Activated CD8-positive, alpha-beta T cell treated with anti-CD3 and anti-CD28 coated beads for 36 hours (primary cell): ENCODE measurements around the gene OR1M1. TPM values are rescaled to one million over a fixed set of nuclear protein-coding genes. Genes with fewer than 3 reads are reported as not detected.

Experiments used
- ATAC-seq: fragments of 200-7000 bp; cut with Tn5 transposase; one replicate; pipeline ENCODE4 v1.10.0; 2021; ENCODE audit warnings: mild to moderate bottlenecking, moderate library complexity
- CTCF ChIA-PET: fragments of 350-600 bp; sonication (Branson Sonifier 250); formaldehyde crosslinking; loops from one replicate; lab custom pipeline; 2021; ENCODE audit warnings: antibody characterized with exemption; lab: Charles Lee
- POLR2A ChIA-PET: fragments of 350-600 bp; sonication (Branson Sonifier 250); formaldehyde crosslinking; loops from one replicate; lab custom pipeline; 2021; ENCODE audit warnings: antibody characterized with exemption; lab: Charles Lee
- DNase-seq: peaks from one replicate; pipeline ENCODE4 v3.0.0-alpha.2; 2020
- H3K27ac Mint-ChIP-seq: one replicate; pipeline ENCODE4 v1.8.0; 2021; ENCODE audit warnings: mild to moderate bottlenecking, mixed read lengths
- H3K27me3 Mint-ChIP-seq: one replicate; pipeline ENCODE4 v1.8.0; 2021; ENCODE audit warnings: mixed read lengths
- H3K36me3 Mint-ChIP-seq: one replicate; pipeline ENCODE4 v1.8.0; 2021; ENCODE audit warnings: low read depth, mixed read lengths
- H3K4me1 Mint-ChIP-seq: one replicate; pipeline ENCODE4 v1.8.0; 2021; ENCODE audit warnings: low read depth, mixed read lengths
- H3K4me3 Mint-ChIP-seq: one replicate; pipeline ENCODE4 v1.8.0; 2021; ENCODE audit warnings: mild to moderate bottlenecking, moderate library complexity, mixed read lengths
- H3K9me3 Mint-ChIP-seq: one replicate; pipeline ENCODE4 v1.8.0; 2021; ENCODE audit warnings: mixed read lengths
- intact Hi-C: fragments of 100-400 bp; cut with micrococcal nuclease; formaldehyde crosslinking; loops from one replicate; pipeline ENCODE4 v1.10.0; 2022
- total RNA-seq, 2 experiments: library from RNA; stranded (reverse); gene quantifications; one replicate each; pipeline ENCODE4 v1.2.3, GENCODE V29; 2021
- TF ChIP-seq, protein P1 (sequence below): fragments of 200-600 bp; IDR thresholded peaks from one replicate; pipeline ENCODE4 v1.8.0; 2022; ENCODE audit warnings: antibody characterized with exemption, mild to moderate bottlenecking

Gene OR1M1
- total RNA-seq, 2 experiments from 2014 or later: not detected

DNA sequence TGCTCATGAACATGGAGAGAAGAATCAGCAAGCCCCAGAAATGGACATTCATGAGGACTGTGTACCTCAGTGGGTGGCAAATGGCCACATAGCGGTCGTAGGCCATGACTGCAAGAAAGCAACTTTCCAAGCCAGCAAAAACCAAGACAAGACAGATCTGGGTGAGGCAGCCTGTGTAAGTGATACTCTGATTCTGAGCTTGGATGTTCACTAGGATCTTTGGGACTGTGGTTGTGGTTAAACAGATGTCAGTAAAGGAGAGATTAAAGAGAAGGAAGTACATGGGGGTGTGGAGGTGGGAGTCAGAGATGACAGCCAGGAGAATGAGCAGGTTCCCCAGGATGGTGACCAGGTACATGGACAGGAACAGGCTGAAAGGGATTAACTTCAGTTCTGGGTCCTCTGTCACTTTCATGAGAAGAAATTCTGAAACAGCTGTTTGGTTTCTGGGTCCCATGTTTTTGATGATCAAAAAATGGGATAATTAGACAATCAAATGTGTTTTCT is 28.5 kb downstream of the OR1M1 start, which contains the start of gene OR7G1:
Gene OR7G1 (minus strand): TSS at position 457 of the 507 bp plus-strand sequence. CDS start 0 bp downstream, at position 457.
- DNase-seq (no peak), ATAC-seq (no peak)
- no peaks in the 10 kb centered on the region for H3K4me1 Mint-ChIP-seq
- H3K27ac Mint-ChIP-seq: no peak within 1 kb of the TSS
- H3K27me3 Mint-ChIP-seq: peaks cover 20% of the 10 kb centered on the region
- H3K36me3 Mint-ChIP-seq: no peaks in the 10 kb centered on the region
- ChIA-PET CTCF (no interaction called here), POLR2A (no interaction called here)
- H3K9me3 Mint-ChIP-seq: no peaks in the 10 kb centered on the region
- intact Hi-C loops: no loop called here
- TF ChIP-seq, protein P1, sequence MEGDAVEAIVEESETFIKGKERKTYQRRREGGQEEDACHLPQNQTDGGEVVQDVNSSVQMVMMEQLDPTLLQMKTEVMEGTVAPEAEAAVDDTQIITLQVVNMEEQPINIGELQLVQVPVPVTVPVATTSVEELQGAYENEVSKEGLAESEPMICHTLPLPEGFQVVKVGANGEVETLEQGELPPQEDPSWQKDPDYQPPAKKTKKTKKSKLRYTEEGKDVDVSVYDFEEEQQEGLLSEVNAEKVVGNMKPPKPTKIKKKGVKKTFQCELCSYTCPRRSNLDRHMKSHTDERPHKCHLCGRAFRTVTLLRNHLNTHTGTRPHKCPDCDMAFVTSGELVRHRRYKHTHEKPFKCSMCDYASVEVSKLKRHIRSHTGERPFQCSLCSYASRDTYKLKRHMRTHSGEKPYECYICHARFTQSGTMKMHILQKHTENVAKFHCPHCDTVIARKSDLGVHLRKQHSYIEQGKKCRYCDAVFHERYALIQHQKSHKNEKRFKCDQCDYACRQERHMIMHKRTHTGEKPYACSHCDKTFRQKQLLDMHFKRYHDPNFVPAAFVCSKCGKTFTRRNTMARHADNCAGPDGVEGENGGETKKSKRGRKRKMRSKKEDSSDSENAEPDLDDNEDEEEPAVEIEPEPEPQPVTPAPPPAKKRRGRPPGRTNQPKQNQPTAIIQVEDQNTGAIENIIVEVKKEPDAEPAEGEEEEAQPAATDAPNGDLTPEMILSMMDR: no peak
- no peak within 1 kb of the TSS for H3K4me3 Mint-ChIP-seq

DNA sequence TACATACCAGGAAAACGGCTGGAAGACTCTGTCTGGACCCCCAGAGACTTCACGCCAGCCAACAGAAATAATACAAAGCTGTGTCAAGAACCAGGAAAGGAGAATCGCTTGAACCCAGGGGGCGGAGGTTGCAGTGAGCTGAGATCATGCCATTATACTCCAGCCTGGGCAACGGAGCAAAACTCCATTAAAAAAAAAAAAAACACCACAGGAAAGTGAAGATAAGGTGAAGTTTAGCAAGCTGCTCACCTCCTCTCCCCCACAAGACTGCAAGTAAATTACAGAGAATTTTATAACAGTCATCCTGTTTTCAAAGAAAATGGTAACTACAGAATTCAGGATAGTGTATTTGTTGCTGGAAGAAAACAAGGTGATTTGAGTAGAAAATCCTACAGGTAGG is 29.7 kb downstream of the OR1M1 start:
- CTCF ChIA-PET: no interaction called here
- Mint-ChIP-seq H3K9me3 (no peaks in the 10 kb centered on the region), H3K4me3 (no peak overlapping the region), H3K4me1 (no peaks in the 10 kb centered on the region), H3K27ac (no peak overlapping the region), H3K36me3 (no peaks in the 10 kb centered on the region), H3K27me3 (peaks cover 22% of the 10 kb centered on the region)
- DNase-seq (no peak), ATAC-seq (no peak)
- POLR2A ChIA-PET: no interaction called here
- intact Hi-C loops: no loop called here
- TF ChIP-seq, protein P1: no peak

DNA sequence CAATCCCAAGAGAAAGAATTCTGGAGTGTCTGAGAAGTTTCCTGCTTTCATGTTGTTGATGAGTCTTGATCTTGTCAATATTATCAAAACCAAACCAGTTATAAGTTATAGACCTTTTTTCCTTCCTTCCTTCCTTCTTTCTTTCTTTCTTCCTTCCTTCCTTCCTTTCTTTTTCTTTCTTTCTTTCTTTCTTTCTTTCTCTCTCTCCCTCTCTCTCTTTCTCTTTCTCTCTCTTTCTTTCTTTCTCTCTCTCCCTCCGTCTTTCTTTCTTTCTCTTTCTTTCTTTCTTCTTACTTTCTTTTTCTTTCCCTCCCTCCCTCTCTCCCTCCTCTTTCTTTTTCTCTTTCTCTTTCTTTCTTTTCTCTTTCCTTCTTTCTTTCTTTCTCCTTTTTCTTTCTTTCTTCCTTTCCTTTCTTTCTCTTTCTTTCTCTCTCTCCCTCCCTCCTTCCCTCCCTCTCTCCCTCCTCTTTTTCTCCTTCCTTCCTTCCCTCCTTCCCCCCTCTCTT is 40.1 kb downstream of the OR1M1 start, which contains the start of gene OR7G3:
Gene OR7G3 (minus strand): TSS at position 51 of the 506 bp plus-strand sequence. CDS start 0 bp downstream, at position 51.
- no peaks in the 10 kb centered on the region for H3K9me3 Mint-ChIP-seq
- intact Hi-C loops: no loop called here
- H3K27me3 Mint-ChIP-seq: peaks cover 19% of the 10 kb centered on the region
- ChIA-PET CTCF (interaction anchor here (0.8 kb wide), 1 partner anchor 338 kb away, joined by 4 read pairs; no protein-coding TSS in a partner anchor), POLR2A (no interaction called here)
- no peak within 1 kb of the TSS for H3K27ac Mint-ChIP-seq
- TF ChIP-seq, protein P1: no peak
- no peaks in the 10 kb centered on the region for H3K36me3 Mint-ChIP-seq
- no peak for ATAC-seq
- no peak for DNase-seq
- H3K4me3 Mint-ChIP-seq: no peak within 1 kb of the TSS
- peaks cover 6% of the 10 kb centered on the region for H3K4me1 Mint-ChIP-seq

DNA sequence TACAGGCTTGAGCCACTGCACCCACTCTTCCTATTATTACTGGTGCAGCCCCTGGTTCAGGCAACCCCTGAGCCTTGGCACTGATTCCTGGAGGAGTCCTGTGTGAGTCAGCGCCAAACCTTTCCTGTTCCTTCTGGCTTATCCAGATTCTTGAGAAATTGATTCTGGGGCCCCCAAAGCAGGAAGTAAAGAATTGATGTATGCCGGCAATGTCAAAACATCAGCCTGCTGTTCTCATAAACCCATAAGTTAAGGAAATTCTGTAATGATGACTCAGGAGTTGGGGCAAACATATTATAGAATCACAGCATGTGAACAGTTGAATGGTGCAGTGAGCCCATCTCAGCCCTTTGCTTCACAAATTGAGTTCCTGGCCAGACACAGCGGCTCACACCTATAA is 41.3 kb downstream of the OR1M1 start:
- POLR2A ChIA-PET: no interaction called here
- ATAC-seq (no peak), DNase-seq (no peak)
- TF ChIP-seq, protein P1: no peak
- H3K4me1 Mint-ChIP-seq: peaks cover 6% of the 10 kb centered on the region
- H3K9me3 Mint-ChIP-seq: no peaks in the 10 kb centered on the region
- CTCF ChIA-PET: no interaction called here
- intact Hi-C loops: no loop called here
- peaks cover 16% of the 10 kb centered on the region for H3K27me3 Mint-ChIP-seq
- H3K4me3 Mint-ChIP-seq: no peak overlapping the region
- no peak overlapping the region for H3K27ac Mint-ChIP-seq
- no peaks in the 10 kb centered on the region for H3K36me3 Mint-ChIP-seq

DNA sequence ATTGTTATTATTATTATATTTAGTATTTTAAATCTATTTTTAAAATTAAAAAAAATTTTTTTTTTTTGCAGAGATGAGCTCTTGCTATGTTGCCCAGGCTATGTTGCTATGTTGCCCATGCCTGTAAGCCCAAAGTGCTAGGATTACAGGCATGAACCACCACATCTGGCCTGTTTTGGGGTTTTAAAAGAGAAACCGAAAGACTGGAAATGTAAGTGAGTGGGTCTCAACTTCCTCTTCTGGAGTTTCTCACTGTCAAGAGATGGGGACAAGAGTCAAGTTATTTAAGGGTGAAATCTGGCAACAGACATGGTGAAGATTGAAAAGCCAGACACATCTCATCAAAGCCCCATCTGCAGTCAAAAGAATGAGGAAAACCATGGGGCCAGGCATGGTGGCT is 44.1 kb downstream of the OR1M1 start:
- Mint-ChIP-seq H3K4me1 (peaks cover 6% of the 10 kb centered on the region), H3K27ac (no peak overlapping the region), H3K27me3 (peaks cover 15% of the 10 kb centered on the region), H3K36me3 (no peaks in the 10 kb centered on the region), H3K4me3 (no peak overlapping the region), H3K9me3 (no peaks in the 10 kb centered on the region)
- TF ChIP-seq, protein P1: no peak
- ChIA-PET CTCF (no interaction called here), POLR2A (no interaction called here)
- DNase-seq (no peak), ATAC-seq (no peak)
- intact Hi-C loops: no loop called here
